NB4 (cell line): Measurements from ENCODE around the gene SCN3A.

Experiments
- DNase-seq: peaks from one replicate; pipeline ENCODE4 v3.0.0; 2010; ENCODE audit warnings: low read depth
- H3K4me3 ChIP-seq: one replicate; pipeline ENCODE4 v1.5.1; 2011; ENCODE audit warnings: mild to moderate bottlenecking, low read depth, low read length, moderate library complexity
- MYC ChIP-seq: IDR thresholded peaks from 2 replicates; pipeline ENCODE4 v1.6.1; 2011; ENCODE audit warnings: low read depth, low read length
- POLR2A ChIP-seq: IDR thresholded peaks from 2 replicates; pipeline ENCODE4 v1.6.1; 2011; ENCODE audit warnings: mild to moderate bottlenecking; ENCODE audit not compliant: insufficient read length; ENCODE audit errors: extremely low read depth
- TF ChIP-seq, protein P1 (sequence below): IDR thresholded peaks from one replicate; pipeline ENCODE4 v1.5.1; 2012; ENCODE audit warnings: low read depth, low read length
- TF ChIP-seq, protein P2 (sequence below): IDR thresholded peaks from 2 replicates; pipeline ENCODE4 v1.6.1; 2011; ENCODE audit warnings: low read depth, low read length

Gene SCN3A

DNA sequence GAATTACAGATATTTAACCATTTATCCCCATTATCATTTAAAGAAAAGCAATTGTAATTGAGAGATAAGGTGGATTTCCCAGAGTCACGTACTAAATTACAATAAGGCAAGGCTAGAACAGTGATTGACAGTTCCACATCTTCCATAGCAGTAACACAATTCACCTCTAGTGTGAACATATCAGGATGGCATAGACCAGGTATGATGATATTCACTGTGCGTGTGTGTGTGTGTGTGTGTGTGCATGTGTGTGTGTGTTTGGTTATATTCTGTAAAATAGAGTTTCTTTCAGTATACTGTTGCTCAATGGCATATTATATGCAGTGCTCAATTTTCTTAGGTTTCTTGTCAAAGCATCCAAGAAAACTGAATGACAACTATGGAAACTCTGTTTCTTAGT lies 37.1 kb upstream of the SCN3A start:
- TF ChIP-seq POLR2A (no peak), MYC (no peak)
- TF ChIP-seq, protein P1, sequence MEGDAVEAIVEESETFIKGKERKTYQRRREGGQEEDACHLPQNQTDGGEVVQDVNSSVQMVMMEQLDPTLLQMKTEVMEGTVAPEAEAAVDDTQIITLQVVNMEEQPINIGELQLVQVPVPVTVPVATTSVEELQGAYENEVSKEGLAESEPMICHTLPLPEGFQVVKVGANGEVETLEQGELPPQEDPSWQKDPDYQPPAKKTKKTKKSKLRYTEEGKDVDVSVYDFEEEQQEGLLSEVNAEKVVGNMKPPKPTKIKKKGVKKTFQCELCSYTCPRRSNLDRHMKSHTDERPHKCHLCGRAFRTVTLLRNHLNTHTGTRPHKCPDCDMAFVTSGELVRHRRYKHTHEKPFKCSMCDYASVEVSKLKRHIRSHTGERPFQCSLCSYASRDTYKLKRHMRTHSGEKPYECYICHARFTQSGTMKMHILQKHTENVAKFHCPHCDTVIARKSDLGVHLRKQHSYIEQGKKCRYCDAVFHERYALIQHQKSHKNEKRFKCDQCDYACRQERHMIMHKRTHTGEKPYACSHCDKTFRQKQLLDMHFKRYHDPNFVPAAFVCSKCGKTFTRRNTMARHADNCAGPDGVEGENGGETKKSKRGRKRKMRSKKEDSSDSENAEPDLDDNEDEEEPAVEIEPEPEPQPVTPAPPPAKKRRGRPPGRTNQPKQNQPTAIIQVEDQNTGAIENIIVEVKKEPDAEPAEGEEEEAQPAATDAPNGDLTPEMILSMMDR: no peak
- TF ChIP-seq, protein P2, sequence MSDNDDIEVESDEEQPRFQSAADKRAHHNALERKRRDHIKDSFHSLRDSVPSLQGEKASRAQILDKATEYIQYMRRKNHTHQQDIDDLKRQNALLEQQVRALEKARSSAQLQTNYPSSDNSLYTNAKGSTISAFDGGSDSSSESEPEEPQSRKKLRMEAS: no peak
- H3K4me3 ChIP-seq: no peak overlapping the region
- DNase-seq: no peak

DNA sequence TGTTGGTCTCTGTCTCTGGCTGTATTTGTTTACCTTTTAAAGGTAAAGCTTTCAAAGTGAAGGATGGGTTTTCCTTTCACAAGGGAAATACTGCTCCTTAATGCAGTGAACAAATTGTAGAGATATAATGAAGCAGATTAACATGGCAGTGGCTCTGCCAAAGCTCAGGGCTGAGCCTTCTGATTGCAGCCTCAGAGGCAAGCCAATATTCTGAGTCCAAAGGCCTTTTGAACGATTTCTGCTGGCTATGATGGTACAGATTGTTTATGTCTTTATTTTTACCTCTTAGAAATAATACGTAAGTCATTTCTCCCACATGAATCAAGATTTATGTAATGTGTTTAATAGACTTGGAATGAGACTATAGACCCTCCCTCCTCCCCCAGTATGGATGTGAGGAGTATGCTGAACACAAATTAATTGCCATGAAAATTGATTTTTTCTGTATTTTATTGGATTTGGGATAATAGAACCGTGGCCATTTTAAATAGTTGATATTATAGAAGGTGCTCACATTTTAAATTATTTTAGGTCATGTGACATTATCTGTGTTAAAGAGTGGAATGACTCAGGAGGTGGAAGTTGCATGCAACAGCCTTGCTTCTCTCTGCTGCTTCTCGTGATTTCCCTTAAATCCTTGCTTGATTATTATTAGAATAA lies 36.1 kb upstream of the SCN3A start:
- TF ChIP-seq, protein P2: no peak
- TF ChIP-seq MYC (no peak), POLR2A (no peak)
- TF ChIP-seq, protein P1: no peak
- DNase-seq: no peak
- H3K4me3 ChIP-seq: no peak overlapping the region

DNA sequence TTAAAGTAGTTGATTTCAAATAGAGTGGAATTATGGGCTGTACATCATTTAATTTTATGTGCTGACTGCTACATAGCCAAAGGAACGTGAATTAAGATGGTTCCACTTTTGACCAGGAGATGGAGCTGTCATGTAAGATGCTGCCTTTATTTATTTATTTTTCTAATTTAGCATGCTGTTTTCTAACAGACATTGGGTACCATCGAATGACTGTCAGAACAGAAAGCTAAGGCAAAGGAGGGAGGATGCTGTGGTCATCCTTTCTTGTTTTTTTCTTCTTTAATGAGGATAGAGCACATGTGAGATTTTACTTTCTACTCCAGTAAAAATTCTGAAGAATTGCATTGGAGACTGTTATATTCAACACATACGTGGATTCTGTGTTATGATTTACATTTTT lies 35.4 kb upstream of the SCN3A start, which contains the start of gene SCN2A:
Gene SCN2A, plus strand, starts transcription at position 185 of the 400 bp plus-strand sequence. CDS start 56,410 bp downstream, outside the sequence.
- H3K4me3 ChIP-seq: no peak within 1 kb of the TSS
- TF ChIP-seq, protein P1: peak; percentile 50
- TF ChIP-seq MYC: no peak
- peak; percentile 58 for DNase-seq

- peak; percentile 19 for DNase-seq
- TF ChIP-seq, protein P2: no peak
- no peak for TF ChIP-seq POLR2A
- H3K4me3 ChIP-seq: no peak overlapping the region
Measured at GRCh38 chr2:165238295-165238694, 34.4 kb upstream of the SCN3A start.

GRCh38 chr2:165237056-165237455 lies 33.2 kb upstream of the SCN3A start:
- DNase-seq: no peak
- TF ChIP-seq, protein P2: no peak
- TF ChIP-seq MYC (no peak), POLR2A (no peak)
- TF ChIP-seq, protein P1: no peak
- H3K4me3 ChIP-seq: no peak overlapping the region

DNA sequence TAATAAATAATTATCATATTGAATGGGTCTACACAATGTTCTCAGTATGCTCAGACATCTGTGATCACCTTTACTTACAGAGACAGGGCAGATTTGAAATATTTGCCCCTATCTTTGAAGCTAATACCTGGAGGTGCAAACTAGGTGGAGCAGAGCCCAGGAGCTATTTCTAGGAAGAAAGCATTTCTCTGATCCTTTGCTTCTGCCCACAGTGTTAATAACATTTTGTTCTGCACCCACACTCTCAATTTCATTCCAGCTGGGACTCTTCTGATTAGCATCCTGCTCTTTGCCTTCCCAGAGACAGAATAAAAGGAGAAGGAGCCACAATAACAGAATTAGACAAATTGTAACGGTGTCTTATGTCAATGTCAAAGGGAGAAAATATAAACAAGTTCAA lies 23.7 kb upstream of the SCN3A start:
- no peak for TF ChIP-seq POLR2A
- TF ChIP-seq, protein P2: no peak
- TF ChIP-seq MYC: no peak
- TF ChIP-seq, protein P1: no peak
- H3K4me3 ChIP-seq: no peak overlapping the region
- no peak for DNase-seq
